ENCODE results near the gene RESP18.
"Not testable (repeated sequence)": the region's sequence is repeated elsewhere in the genome, so short reads cannot be mapped to it uniquely, and the experiment has no call there.

The RESP18 gene

DNA sequence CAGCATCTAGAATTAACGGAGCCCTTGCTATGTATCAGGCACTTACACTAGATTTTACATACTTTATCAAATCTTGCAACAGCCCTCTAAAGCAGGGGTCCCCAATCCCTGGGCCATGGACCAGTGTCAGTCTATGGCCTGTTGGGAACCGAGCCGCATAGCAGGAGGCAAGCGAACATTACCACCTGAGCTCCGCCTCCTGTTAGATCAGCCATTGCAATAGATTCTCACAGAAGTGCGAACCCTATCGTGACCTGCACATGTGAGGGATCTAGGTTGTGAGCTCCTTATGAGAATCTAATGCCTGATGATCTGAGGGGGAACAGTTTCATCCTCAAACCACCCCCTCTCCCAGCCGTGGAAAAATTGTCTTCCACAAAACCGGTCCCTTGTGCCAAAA, 39.9 kb downstream of the RESP18 start:
- no peak for DNase-seq (ENCODE audit: low read depth in 3 of 3)

DNA sequence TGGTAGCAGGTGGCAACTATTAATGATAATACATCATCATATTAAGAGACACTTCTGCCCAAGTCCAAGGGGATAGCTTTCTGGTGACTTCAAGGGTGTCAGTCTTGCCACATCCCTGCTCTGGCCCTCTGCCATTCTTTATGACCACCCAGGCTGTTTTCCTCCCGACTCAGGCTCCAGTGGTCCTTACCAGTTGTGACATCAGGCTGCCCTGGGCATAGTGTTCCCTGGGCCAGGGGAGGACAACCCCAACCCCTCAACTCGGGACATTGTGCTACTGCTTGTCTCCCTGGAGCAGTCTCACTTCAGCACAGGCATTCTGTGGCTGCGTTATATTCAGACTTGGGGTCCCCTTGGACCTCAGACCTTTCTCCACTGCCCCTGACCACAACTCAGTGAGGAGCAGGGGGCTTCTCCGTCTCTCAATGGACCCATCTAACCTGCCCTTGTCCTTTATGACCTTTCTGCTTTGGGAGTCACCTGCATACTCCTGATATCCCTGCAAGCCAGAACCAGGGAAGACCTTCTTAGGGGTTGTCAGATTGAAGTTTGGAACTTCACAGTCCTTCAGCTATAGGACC, 40.5 kb downstream of the RESP18 start:
- no peak for DNase-seq (ENCODE audit: low read depth in 3 of 3)

DNA sequence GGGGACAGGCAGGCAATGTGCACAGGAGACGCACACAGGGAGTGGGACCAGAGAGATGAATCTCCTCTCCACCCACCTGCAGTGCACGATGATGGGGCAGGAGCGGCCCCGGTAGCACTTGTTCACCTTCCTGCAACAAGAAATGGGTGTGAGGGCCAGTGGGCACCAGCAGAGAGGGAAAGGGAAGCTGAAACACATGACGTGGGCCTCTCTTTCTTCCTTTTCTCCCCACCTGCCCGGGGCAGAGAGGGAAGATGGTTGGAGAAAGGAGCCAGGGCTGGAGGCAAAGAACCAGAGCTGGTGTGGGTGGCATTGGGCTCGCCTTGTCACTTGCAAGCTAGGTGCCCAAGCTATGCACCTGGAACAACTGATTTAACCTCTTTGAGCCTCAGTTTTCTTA, 41.1 kb downstream of the RESP18 start:
- no peak for DNase-seq (ENCODE audit: low read depth in 3 of 3)

DNA sequence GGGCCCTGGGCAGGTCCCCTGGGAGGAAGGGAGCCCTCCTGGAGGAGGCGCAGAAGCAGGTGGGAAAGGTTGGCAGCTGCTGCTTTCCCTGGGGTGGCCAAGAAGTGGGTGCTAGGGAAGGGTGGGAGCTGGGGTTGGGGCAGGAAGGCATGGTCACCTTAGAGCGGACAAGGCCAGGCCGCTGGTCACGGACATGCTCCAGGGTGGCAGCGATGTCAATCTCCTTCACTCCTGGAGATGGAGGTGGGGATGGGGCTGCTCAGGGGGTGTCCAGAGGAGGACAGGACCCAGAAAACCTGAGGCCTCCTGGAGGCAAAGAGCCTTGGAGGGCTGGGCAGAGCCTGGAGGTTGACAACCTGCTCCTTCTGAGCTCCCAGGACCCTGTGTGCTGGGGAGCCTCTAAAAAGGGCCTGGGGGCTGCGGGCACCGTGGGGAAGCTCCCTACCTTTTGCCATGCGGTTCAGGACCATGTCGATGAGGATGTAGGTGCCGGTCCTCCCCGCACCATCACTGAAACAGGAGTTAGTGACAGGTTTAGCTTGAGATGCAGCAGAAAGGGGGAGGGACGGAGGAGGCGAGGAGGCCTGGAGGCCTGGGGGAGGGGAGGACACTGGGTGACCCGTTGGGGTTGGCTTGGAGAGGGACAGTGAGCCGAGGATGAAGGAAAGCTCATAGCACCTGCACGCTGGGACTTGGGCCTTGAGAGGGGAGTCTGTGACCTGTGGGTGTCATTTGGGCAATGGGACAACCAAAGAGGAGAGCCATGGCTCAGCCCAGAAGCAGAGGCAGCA, 42.0 kb downstream of the RESP18 start:
- no peak for DNase-seq (ENCODE audit: low read depth in 3 of 3)

DNA sequence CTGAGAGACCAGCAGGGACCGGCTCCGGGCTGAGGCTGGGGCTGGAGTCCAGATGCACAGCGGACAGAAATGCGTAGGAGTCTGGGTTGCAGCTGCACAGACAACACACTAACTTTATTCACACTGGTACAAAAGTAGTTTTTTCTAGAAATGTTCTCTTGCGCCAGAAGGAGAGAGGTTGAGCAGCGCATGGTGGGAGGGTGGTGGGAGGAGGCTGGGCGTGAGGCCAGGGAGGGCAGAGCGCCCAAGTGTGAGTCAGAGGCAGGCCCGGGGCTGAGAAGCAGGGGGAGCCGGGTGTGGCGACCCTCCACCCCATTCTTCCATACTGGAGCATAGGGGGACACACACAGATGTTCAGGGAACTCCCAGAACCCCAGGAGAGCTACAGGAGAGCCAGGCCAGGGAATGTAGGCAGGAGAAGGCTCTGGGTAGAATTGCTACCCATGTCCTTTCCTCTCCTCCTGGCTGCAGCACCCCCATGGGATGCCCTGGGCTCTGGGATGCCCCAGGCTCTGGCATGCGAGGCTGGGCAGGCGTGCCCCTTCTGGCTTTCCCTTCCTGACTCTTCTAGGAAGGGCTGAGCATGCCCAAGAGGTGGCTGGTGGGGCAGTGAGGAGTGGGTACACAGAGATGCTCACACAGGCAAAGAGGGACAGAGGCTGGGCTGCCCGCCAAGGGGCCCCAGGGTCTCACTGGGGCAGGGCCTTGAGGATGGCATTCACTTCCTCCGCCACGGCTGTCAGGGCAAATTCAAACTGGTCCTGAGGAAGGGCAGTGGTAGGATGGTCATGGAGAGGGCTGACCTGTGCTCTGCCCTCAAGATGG, 42.8 kb downstream of the RESP18 start:
- no peak for DNase-seq (ENCODE audit: low read depth in 3 of 3)

DNA sequence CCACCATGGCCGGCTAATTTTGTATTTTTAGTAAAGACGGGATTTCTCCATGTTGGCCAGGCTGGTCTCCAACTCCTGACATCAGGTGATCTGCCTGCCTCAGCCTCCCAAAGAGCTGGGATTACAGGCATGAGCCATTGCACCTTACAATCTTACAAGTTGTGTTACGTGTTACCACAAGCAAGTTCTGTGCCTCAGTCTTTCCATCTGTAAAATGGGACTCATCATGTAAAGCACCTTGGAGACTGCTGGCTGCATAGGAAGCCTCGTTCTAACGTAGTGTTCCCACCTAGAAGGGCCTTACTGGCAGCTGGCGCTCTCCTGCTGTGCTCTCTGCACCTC, 43.4 kb downstream of the RESP18 start:
- no peak for DNase-seq (ENCODE audit: low read depth in 3 of 3)

DNA sequence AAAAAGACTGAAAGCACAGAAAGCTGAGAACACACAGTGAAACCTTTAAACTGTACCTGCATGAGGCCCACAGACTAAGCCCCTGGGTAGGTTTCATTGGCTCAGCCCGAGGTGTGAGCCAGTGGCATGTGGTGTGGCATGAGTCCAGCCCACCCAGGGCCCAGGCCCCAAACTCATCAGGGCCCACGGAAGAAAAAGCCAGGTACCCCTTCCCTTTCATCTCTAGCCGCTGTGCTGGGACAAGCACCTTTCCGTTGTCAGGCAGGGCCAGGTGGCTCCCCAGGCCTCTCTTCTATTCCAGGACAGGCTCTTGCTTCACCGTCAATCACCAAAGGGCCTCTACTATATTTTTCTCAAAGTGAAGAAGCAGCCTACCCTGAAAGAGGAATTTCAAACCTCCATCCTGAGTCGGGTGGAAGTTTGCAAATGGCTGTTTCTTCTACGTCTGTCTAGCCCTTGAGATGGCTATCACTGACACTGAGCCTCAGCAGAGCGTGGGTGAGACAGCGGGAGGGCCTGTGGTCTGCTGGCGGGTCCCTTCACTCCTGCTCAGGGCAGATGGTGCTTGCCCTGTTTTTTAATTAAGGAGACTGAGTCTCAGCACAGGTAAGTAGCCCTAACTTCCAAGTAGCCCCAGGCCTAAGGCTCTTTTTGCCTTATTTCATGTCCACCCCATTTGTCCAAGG, 44.8 kb downstream of the RESP18 start:
- DNase-seq (ENCODE audit: low read depth in 3 of 3), result no peak

DNA sequence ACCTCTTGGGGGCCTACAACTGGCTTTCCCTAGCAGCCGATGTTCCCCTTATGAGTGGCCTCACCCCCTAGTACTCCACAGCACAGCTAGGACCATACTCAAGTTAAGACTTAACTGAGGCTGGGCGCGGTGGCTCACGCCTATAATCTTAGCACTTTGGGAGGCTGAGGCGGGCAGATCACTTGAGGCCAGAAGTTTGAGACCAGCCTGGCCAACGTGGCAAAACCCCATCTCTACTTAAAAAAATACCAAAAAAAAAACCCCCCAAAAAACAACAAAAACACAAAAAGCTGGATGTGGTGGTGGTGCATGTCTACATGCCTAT, 45.5 kb downstream of the RESP18 start:
- DNase-seq (ENCODE audit: low read depth in 3 of 3), result not testable (repeated sequence)

DNA sequence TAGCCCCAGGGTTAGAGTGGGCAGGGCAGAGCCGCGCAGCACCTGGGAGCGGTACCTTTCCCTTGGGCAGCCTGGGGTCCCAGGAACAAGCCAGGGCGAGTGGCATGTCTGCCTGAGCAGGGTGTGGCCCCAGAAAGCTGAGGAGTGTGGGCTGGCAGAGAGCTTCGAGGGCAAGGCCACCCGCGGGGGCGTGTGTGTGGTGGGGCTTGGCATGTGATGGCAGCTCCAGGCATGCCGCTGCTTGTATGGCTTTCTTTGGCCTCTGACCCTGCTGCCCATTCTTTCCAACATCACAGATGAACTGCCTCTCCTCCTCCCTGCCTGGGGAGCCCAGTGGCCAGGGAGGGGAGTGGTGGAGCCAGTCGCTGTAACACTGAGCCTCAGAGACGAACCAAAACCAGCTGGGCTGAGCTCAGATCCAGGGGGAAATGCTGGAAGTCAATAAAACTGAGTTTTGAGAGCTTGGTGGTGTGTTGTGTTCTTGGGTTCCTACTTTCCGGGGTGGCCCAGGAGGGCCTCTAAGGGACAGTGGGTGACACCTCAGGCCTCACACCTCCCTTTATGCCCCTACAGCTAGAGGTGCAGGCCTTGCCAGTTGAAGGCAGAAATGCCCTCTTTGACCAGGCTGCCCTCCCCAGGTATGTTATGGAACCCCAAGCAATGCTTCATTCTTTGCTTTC, 46.0 kb downstream of the RESP18 start:
- no peak for DNase-seq (ENCODE audit: low read depth in 3 of 3)

DNA sequence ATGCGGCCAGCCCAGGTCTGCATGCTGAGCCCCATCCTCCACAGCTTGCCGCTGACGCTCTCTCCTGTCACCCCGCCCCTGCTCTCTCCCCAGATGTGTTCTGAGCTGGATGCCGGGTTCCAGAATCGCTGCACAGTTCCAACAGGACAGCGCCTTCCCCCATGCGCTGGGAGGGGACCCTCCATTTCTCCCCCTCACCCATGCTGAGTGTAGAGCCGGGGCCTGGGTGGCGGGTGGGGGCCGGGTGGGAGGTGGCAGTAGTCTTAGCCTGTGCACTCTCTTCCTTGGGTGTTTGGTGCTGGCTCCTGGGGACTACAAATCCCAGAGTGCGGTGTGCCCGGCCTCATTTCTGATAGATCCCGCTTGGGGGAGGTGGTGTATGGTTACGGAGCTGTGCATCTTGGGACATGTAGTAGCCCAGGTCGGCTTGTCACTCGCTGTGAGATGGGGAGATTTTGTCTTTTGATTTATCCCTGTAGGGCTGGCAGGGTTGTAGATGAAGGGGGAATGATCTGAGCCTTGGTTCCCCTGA, 46.6 kb downstream of the RESP18 start:
- DNase-seq (ENCODE audit: low read depth in 3 of 3), result no peak

DNA sequence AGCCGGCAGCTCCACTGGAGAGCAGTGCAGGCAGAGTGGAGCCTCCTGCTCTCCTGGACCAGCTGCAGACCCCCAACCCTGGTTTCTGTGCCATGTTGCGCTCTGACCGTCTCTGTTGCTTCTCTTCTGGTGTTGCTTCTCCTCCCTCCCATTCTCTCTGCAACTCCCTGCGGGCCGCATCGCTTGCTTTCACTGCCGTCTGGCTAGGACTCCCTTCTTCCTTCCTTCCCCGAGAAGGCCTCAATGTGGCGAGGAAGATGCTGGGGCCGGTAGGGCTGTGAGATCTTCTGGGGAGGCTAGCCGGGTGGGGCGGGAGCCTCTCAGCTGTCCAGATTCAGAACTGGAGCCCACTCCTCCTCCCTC, 47.2 kb downstream of the RESP18 start:
- no peak for DNase-seq (ENCODE audit: low read depth in 3 of 3)

DNA sequence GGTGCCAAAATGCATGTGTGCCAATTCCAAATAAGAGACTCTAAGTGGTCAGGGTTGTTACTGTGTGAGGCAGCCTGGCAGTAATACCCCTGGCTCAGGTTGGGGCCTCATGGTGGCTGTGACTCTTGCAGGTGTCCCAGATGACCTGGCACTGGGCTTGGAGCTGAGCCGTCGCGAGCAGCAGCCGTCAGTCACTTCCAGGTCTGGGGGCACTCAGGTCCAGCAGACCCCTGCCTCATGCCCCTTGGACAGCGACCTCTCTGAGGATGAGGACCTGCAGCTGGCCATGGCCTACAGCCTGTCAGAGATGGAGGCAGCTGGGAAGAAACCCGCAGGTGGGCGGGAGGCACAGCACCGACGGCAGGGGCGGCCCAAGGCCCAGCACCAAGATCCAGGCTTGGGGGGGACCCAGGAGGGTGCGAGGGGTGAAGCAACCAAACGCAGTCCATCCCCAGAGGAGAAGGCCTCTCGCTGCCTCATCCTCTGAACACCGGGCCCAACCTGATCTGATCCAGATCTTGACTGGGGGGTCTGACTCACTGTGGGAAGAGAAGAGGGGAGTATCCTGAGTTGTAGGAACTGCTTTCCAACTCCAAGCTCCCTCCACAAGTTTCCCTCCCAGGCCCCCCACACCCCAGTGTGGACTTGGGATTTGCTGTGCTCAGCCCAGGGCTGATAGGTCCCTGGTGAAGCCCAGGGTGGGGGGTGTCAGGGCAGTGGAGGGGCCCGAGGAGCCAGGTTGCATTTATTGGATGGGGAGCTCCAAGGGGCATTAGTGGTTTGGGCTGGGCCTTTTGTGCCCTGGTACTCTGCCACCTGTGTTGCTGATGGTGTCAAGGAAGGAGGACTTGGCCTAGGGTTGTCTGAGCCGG, 47.8 kb downstream of the RESP18 start:
- no peak for DNase-seq (ENCODE audit: low read depth in 3 of 3)

DNA sequence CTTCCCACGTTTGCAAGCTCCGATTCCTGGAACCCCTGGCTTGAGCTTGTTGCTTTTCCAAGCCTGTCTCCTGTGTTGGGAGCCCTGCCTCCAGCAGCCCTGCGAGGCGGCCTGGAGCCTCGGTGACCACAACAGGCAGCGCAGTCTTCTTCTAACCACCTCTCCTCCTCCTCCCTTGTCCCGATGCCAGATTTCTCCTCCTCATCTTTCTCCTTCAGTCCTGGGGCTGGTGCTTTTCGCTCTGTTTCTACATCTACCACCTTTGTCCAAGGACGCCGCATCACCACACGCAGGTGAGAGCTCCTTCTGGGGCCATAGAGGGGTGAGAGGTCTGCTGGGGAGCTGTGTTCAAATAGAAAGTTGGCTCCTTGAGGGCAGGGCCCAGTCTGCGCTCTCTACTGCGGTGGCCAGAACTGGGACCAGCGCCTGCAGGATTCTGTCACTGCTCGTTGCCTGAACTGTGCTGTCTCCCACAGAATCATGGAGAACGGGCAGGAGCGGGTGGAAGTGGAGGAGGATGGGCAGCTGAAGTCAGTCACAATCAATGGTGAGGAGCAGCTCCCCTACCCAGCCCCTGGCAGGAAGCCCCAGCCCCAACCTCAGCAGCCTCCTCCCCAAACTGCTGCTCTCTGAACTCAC, 49.5 kb downstream of the RESP18 start:
- DNase-seq (ENCODE audit: low read depth in 3 of 3), result no peak

DNA sequence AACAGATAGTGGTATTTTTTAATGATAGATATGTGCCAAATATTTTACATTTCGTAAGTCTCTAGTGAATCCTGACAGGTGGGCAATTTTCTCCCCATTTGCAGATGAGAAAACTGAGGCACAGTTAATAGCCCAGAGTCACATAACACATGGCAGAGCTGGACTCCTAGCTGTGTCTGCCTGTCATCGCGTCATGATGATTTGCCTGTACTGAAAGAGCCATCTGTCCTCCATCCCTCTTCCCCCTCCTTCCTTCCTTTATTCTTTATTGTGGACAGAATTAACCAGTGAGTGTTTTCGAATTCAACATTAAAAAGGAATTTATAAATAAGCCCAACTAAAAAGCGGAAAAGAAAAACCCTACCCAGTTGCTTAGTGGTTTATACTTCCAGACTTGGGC, 50.2 kb downstream of the RESP18 start:
- DNase-seq (ENCODE audit: low read depth in 3 of 3), result no peak

DNA sequence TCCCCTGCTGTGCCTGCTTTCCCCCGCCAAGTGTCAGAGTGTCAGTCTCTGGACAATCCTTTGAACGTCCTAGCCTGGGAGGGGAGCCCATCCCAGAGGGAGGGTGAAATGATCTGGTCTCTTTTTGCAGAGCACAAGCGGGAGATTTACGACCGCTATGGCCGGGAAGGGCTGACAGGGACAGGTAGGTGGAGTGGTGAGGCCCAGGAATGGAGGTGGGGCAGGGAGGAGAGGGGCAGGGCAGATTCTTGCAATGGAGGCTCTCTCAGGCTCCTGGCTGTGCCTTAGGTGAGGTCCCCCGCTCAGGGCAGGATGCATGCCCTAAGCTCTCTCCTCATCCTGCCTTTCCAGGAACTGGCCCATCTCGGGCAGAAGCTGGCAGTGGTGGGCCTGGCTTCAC, 51.0 kb downstream of the RESP18 start:
- DNase-seq (ENCODE audit: low read depth in 3 of 3), result no peak

DNA sequence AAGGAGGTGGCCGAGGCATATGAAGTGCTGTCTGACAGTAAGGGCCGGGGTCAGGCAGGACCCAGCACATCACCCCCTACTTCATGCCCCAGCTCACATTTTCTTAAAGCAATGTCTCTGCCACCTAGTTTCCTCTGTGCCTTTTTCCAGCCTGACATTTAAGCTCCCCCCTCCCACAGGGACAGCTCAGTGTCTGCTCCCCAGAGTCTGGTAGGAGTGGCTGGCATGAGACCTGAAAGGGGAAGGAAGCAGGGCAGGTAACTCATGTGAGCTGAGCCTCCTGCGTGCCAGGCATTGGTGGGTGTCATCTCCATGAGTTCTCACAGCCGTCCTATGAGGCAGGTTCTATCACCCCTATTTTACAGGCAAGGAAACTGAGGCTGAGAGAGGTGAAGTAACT, 51.9 kb downstream of the RESP18 start:
- DNase-seq (ENCODE audit: low read depth in 3 of 3), result no peak

DNA sequence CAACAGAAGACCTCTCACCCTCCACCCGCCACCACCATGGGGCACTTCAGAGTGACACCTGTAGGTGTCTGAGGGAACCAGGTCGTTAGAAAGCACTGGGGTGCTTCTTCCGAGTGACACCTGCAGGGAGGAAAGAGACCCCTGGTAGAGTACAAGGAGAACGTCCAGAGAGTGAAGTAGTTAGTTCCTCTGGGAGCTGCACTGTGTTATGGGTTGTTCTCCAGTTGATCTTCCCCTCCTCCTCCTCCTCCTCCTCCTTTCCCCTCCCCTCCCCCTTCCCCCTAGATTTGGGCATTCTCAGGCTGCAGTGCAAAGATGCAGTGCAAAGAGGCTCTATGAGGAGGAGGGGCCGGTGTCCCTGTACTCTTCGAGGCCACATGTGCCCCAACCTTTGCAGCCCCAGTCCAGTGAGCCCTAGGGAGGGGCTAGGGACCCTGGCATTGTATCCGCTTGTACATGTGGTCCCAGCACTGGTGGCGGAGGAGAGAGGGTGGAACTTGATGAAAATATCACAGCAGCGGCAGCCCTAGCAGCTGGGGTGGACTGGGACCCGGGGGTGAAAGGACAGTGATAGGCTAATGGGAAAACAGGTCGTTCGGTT, 52.5 kb downstream of the RESP18 start:
- no peak for DNase-seq (ENCODE audit: low read depth in 3 of 3)

DNA sequence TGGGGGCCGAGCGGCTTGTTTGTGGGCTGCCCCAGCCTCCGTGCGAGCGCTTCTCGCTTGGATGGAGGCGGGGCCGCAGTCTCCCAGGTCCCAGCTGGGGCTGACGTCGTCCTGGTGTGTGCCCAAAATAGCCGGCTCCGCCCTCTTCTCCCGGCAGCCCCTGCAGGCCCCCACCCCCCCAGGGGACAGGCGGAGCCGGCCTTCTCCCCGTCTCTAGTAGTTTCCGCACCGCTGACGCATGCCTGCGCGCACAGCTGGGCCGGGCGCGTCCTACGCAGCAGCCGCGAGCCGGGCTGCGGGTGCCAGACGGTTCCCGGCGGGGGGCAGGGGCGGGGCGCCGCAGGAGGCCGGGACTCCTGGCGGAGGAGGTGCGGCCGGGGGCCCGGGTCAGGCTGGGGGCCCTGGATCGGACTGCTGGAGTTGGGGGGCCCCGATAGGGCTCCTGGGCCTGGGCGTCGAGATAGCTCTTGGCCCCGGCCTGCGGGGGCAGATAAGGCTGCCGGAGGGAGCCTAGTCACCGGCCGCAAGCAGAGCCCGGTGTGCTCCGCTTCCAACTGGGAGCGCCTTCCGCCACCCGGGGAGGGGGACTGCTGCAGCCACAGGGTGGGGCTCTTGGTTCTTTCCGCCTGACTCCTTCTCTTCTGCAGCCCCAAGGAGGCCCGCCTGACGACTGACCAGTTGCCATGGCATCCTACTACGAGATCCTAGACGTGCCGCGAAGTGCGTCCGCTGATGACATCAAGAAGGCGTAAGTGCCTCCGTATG, 53.2 kb downstream of the RESP18 start, which contains the start of gene DNAJB2:
Gene DNAJB2, plus strand, starts transcription at position 216 of the 765 bp plus-strand sequence. Its CDS starts 468 bp downstream, at position 684.
- DNase-seq (ENCODE audit: low read depth in 3 of 3), result peak; percentile 95 to 99 (median 99)

DNA sequence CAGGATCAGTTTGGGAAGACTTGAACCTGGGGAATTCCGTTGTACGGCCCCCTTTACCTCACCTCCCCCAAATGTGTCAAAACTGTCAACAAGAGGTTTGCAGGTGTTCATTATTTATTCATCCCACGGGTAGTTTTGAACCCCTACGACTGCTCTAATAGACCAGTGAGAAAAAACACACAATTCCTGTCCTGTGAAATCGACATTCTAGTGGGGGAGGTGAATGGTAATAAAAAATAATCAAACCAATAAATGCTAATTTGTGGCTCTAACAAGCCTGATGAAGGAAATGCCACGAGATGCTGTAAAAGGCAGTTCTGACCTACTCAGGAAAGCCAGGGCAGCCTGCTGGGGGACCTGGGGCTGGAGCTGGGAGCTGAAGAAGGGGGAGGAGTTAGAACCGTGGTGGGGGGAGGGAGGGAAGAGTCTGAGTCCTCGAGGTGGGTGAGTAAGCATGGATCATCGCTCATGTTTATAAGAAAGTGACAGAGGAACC, 53.8 kb downstream of the RESP18 start:
- DNase-seq (ENCODE audit: low read depth in 3 of 3), result no peak

All from stimulated activated CD4-positive, alpha-beta T cell treated with anti-CD3 and anti-CD28 coated beads, TNF-alpha, amount 100 ng/mL, for 48 hours (primary cell).